Adipocyte (in vitro differentiated cells): ENCODE results near the gene NCOR1.
"Not testable (repeated sequence)": the region's sequence is repeated elsewhere in the genome, so short reads cannot be mapped to it uniquely, and the experiment has no call there.

Experiments
- DNase-seq: peaks from one replicate; pipeline ENCODE4 v3.0.0-alpha.2; 2015; ENCODE audit warnings: low read depth
- H3K27me3 ChIP-seq: replicated peaks from 2 replicates; pipeline ENCODE4 v1.7.0; 2013; ENCODE audit warnings: mild to moderate bottlenecking, low read length, moderate library complexity; ENCODE audit not compliant: control insufficient read depth, insufficient read depth
- H3K36me3 ChIP-seq: 2 replicates; pipeline ENCODE4 v1.7.0; 2013; ENCODE audit warnings: low read length, mild to moderate bottlenecking, moderate library complexity; ENCODE audit not compliant: control insufficient read depth, insufficient read depth, severe bottlenecking
- H3K4me1 ChIP-seq: 2 replicates; pipeline ENCODE4 v1.7.0; 2013; ENCODE audit warnings: mild to moderate bottlenecking, low read length, moderate library complexity; ENCODE audit not compliant: control insufficient read depth, insufficient read depth
- H3K4me3 ChIP-seq: 2 replicates; pipeline ENCODE4 v1.7.0; 2013; ENCODE audit warnings: mild to moderate bottlenecking, low read length, moderate library complexity
- H3K9ac ChIP-seq: 2 replicates; pipeline ENCODE4 v1.7.0; 2013; ENCODE audit warnings: mild to moderate bottlenecking, low read length, moderate library complexity
- H3K9me3 ChIP-seq: 2 replicates; pipeline ENCODE4 v1.7.0; 2013; ENCODE audit warnings: mild to moderate bottlenecking, low read length, moderate library complexity; ENCODE audit not compliant: control insufficient read depth

Gene NCOR1

GRCh38 chr17:16148596-16148995, 66.7 kb downstream of the NCOR1 start:
- no peaks in the 10 kb centered on the region for H3K9me3 ChIP-seq
- H3K9ac ChIP-seq: no peak overlapping the region
- peaks cover 75% of the 10 kb centered on the region for H3K36me3 ChIP-seq
- H3K27me3 ChIP-seq: no peaks in the 10 kb centered on the region
- H3K4me1 ChIP-seq: peaks cover 3% of the 10 kb centered on the region
- DNase-seq: no peak
- H3K4me3 ChIP-seq: no peak overlapping the region

GRCh38 chr17:16145319-16145890, 69.9 kb downstream of the NCOR1 start:
- H3K4me1 ChIP-seq, DNase-seq, H3K4me3 ChIP-seq, H3K9me3 ChIP-seq, H3K9ac ChIP-seq, H3K27me3 ChIP-seq: not testable (repeated sequence)
- H3K36me3 ChIP-seq: peaks cover 81% of the 10 kb centered on the region

GRCh38 chr17:16141685-16142084, 73.6 kb downstream of the NCOR1 start:
- H3K4me1 ChIP-seq: no peaks in the 10 kb centered on the region
- H3K4me3 ChIP-seq: no peak overlapping the region
- peaks cover 79% of the 10 kb centered on the region for H3K36me3 ChIP-seq
- no peak overlapping the region for H3K9ac ChIP-seq
- no peaks in the 10 kb centered on the region for H3K9me3 ChIP-seq
- no peaks in the 10 kb centered on the region for H3K27me3 ChIP-seq
- DNase-seq: no peak

GRCh38 chr17:16140854-16141253, 74.5 kb downstream of the NCOR1 start:
- Histone ChIP-seq H3K36me3 (peaks cover 79% of the 10 kb centered on the region), H3K4me1 (no peaks in the 10 kb centered on the region), H3K27me3 (no peaks in the 10 kb centered on the region), H3K4me3 (no peak overlapping the region), H3K9ac (no peak overlapping the region), H3K9me3 (no peaks in the 10 kb centered on the region)
- DNase-seq: no peak

GRCh38 chr17:16135461-16135860, 79.9 kb downstream of the NCOR1 start:
- Histone ChIP-seq H3K27me3 (no peaks in the 10 kb centered on the region), H3K4me1 (no peaks in the 10 kb centered on the region), H3K4me3 (no peak overlapping the region), H3K36me3 (peaks cover 73% of the 10 kb centered on the region), H3K9ac (no peak overlapping the region), H3K9me3 (no peaks in the 10 kb centered on the region)
- DNase-seq: no peak

- Histone ChIP-seq H3K4me1 (no peaks in the 10 kb centered on the region), H3K4me3 (no peak overlapping the region), H3K27me3 (no peaks in the 10 kb centered on the region), H3K36me3 (peaks cover 54% of the 10 kb centered on the region), H3K9ac (no peak overlapping the region), H3K9me3 (no peaks in the 10 kb centered on the region)
- DNase-seq: no peak
Observed at GRCh38 chr17:16131593-16131992, 83.7 kb downstream of the NCOR1 start.

GRCh38 chr17:16129441-16130205, 85.7 kb downstream of the NCOR1 start:
- Histone ChIP-seq H3K36me3 (peaks cover 57% of the 10 kb centered on the region), H3K4me3 (no peak overlapping the region), H3K9ac (no peak overlapping the region), H3K4me1 (no peaks in the 10 kb centered on the region), H3K9me3 (no peaks in the 10 kb centered on the region), H3K27me3 (no peaks in the 10 kb centered on the region)
- no peak for DNase-seq

- no peak for DNase-seq
- Histone ChIP-seq H3K4me1 (peaks cover 3% of the 10 kb centered on the region), H3K27me3 (no peaks in the 10 kb centered on the region)
Observed at GRCh38 chr17:16123531-16123930, 91.8 kb downstream of the NCOR1 start.

GRCh38 chr17:16122697-16123434, 92.5 kb downstream of the NCOR1 start:
- DNase-seq: no peak
- H3K27me3 ChIP-seq: no peaks in the 10 kb centered on the region
- H3K9me3 ChIP-seq: no peaks in the 10 kb centered on the region
- H3K4me3 ChIP-seq: no peak overlapping the region
- no peak overlapping the region for H3K9ac ChIP-seq
- peaks cover 3% of the 10 kb centered on the region for H3K4me1 ChIP-seq
- H3K36me3 ChIP-seq: peaks cover 74% of the 10 kb centered on the region

More at GRCh38 chr17:16123531-16123930, 91.8 kb downstream of the NCOR1 start:
- Histone ChIP-seq H3K36me3 (peaks cover 72% of the 10 kb centered on the region), H3K4me3 (no peak overlapping the region), H3K9ac (no peak overlapping the region), H3K9me3 (no peaks in the 10 kb centered on the region)

- no peaks in the 10 kb centered on the region for H3K27me3 ChIP-seq
- no peak for DNase-seq
- H3K9ac ChIP-seq: no peak overlapping the region
- peaks cover 3% of the 10 kb centered on the region for H3K4me1 ChIP-seq
- no peak overlapping the region for H3K4me3 ChIP-seq
- H3K36me3 ChIP-seq: peaks cover 82% of the 10 kb centered on the region
- H3K9me3 ChIP-seq: no peaks in the 10 kb centered on the region
Observed at GRCh38 chr17:16121915-16122314, 93.4 kb downstream of the NCOR1 start.

- H3K36me3 ChIP-seq: peaks cover 82% of the 10 kb centered on the region
- H3K9ac ChIP-seq: no peak overlapping the region
- no peak for DNase-seq
- no peaks in the 10 kb centered on the region for H3K27me3 ChIP-seq
- H3K4me1 ChIP-seq: peaks cover 3% of the 10 kb centered on the region
- H3K4me3 ChIP-seq: no peak overlapping the region
- no peaks in the 10 kb centered on the region for H3K9me3 ChIP-seq
Observed at GRCh38 chr17:16120937-16121336, 94.4 kb downstream of the NCOR1 start.
